Karpas-422 (cell line): ENCODE data around the gene PFN3. TPM values are rescaled to one million over a fixed set of nuclear protein-coding genes. Genes with fewer than 3 reads are reported as not detected.
A peak's percentile ranks its signal among the peaks of the same experiment; 100 is the strongest.

Experiments used
- DNase-seq: peaks from one replicate; pipeline ENCODE4 v3.0.0-alpha.2; 2015
- H2AFZ ChIP-seq: fragments of 200-600 bp; sonication (generic); 2 replicates; pipeline ENCODE4 v1.6.1; 2014; ENCODE audit warnings: antibody characterized with exemption, low read length, mixed read lengths
- H3K27ac ChIP-seq: fragments of 200-600 bp; sonication (generic); 2 replicates; pipeline ENCODE4 v1.5.1; 2014; ENCODE audit warnings: mild to moderate bottlenecking, low read length, moderate library complexity
- H3K27me3 ChIP-seq: fragments of 200-600 bp; sonication (generic); 2 replicates; pipeline ENCODE4 v1.6.1; 2014; ENCODE audit warnings: low read length, mixed read lengths
- H3K36me3 ChIP-seq: fragments of 200-600 bp; sonication (generic); 2 replicates; pipeline ENCODE4 v1.6.1; 2014; ENCODE audit warnings: low read length, mixed read lengths; ENCODE audit not compliant: insufficient read depth
- H3K4me1 ChIP-seq: fragments of 200-600 bp; sonication (generic); 2 replicates; pipeline ENCODE4 v1.6.1; 2014; ENCODE audit warnings: mild to moderate bottlenecking, low read length, mixed read lengths
- H3K4me2 ChIP-seq: fragments of 200-600 bp; sonication (generic); 2 replicates; pipeline ENCODE4 v1.6.1; 2014; ENCODE audit warnings: low read length, low read depth, mild to moderate bottlenecking; ENCODE audit not compliant: poor library complexity, severe bottlenecking
- H3K4me3 ChIP-seq: fragments of 200-600 bp; sonication (generic); 2 replicates; pipeline ENCODE4 v1.5.1; 2014; ENCODE audit warnings: mild to moderate bottlenecking, antibody characterized with exemption, low read length, mixed read lengths
- H3K79me2 ChIP-seq: fragments of 200-600 bp; sonication (generic); 2 replicates; pipeline ENCODE4 v1.6.1; 2014; ENCODE audit warnings: mild to moderate bottlenecking, low read length, mixed read lengths
- H3K9ac ChIP-seq: fragments of 200-600 bp; sonication (generic); 2 replicates; pipeline ENCODE4 v1.6.0; 2014; ENCODE audit warnings: low read length
- H3K9me2 ChIP-seq: fragments of 200-600 bp; sonication (generic), shearing (Covaris generic); replicated peaks from 2 replicates; pipeline ENCODE4 v1.6.0; 2014; ENCODE audit warnings: mild to moderate bottlenecking, low read length, moderate library complexity; ENCODE audit not compliant: insufficient read depth
- H3K9me3 ChIP-seq: fragments of 300-700, 200-600 bp; sonication (generic); 2 replicates; pipeline ENCODE4 v1.6.1; 2014; ENCODE audit warnings: low read length, mixed read lengths
- H4K20me1 ChIP-seq: fragments of 200-600 bp; sonication (generic); 2 replicates; pipeline ENCODE4 v1.6.1; 2014; ENCODE audit warnings: mild to moderate bottlenecking, antibody characterized with exemption, low read length, low read depth; ENCODE audit not compliant: insufficient read depth
- total RNA-seq: library from RNA; depleted of rRNA; stranded (reverse); fragments of >200 nt; shearing (Covaris generic); gene quantifications from 2 replicates; pipeline ENCODE4 v1.2.3, GENCODE V29; 2014; ENCODE audit warnings: low replicate concordance; rRNA removed

Gene PFN3
- total RNA-seq, 1 experiment from 2014 or later: not detected

DNA sequence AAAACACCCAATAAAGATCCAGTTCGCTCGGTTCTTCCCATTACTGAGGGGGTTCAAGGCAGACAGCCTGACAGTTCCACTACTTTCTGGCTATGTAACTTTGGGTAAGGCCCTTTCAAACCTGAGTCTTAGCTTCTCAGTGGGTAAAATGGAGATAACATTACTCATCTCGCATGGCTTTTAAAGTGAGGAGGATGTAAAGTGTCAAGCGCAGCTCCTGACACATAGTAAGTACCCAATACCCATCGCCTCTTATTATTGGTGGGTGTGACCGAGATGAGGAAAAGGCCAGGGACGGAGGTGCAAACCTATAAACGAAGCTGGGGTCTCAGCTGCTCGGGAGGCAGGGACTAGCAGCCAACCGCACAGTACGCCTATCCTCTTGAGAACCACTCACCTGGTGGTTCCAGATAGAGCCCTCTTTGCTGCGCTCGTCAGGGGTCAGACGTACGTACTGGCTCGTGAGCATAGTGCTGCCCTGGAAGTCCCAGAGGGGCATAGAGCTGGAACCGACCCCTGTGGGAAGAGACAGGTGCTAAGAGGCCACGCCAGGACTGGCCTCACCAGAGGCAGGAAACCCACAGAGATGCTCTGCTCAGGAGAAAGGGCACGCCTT lies 49.6 kb downstream of the PFN3 start:
- Histone ChIP-seq H4K20me1 (no peaks in the 10 kb centered on the region), H3K4me2 (peak overlapping the region; percentile 90), H3K36me3 (peaks cover 7% of the 10 kb centered on the region), H3K4me3 (peak overlapping the region; percentile 86), H3K9me3 (0 out of 2 replicates have a peak, but pooled peaks cover 3% of the 10 kb centered on the region), H3K9me2 (no peaks in the 10 kb centered on the region), H3K4me1 (peaks cover 25% of the 10 kb centered on the region), H2AFZ (no peak overlapping the region), H3K27ac (peak overlapping the region; percentile 87), H3K9ac (peak overlapping the region; percentile 88), H3K27me3 (no peaks in the 10 kb centered on the region), H3K79me2 (peaks cover 55% of the 10 kb centered on the region)
- DNase-seq: no peak

Other genes starting within 250 kb of the PFN3 start
- 11.4 and 30.2 TPM in 2 replicates for gene RAB24, start 96.9 kb downstream of the PFN3 start, total RNA-seq
- 112 and 189 TPM in 2 replicates for gene PRELID1, start 96.9 kb downstream of the PFN3 start, total RNA-seq
- 12.6 and 18.3 TPM in 2 replicates for gene MXD3, start 88.8 kb downstream of the PFN3 start, total RNA-seq
- gene LMAN2, start 49.0 kb downstream of the PFN3 start, total RNA-seq: 116 and 256 TPM in 2 replicates
- gene RGS14, start 42.7 kb downstream of the PFN3 start, total RNA-seq: 22.6 and 70.8 TPM in 2 replicates
- gene SLC34A1, start 16.2 kb downstream of the PFN3 start, total RNA-seq: not detected in 2 replicates
- 6.0 and 6.5 TPM in 2 replicates for gene F12, start 8.9 kb upstream of the PFN3 start, total RNA-seq
- gene GRK6, start 26.0 kb upstream of the PFN3 start, total RNA-seq: 45.5 and 79.1 TPM in 2 replicates
- gene PRR7, start 46.2 kb upstream of the PFN3 start, total RNA-seq: 26.8 and 59.4 TPM in 2 replicates
- gene DBN1, start 73.0 kb upstream of the PFN3 start, total RNA-seq: 29.1 and 72.7 TPM in 2 replicates
- gene PDLIM7, start 96.9 kb upstream of the PFN3 start, total RNA-seq: 53.6 and 138 TPM in 2 replicates
- gene DOK3, start 109.2 kb upstream of the PFN3 start, total RNA-seq: 138 and 188 TPM in 2 replicates
- gene DDX41, start 116.3 kb upstream of the PFN3 start, total RNA-seq: 104 and 195 TPM in 2 replicates
- gene FAM193B, start 153.9 kb upstream of the PFN3 start, total RNA-seq: 48.3 and 59.6 TPM in 2 replicates
- gene TMED9, start 191.5 kb upstream of the PFN3 start, total RNA-seq: 33.2 and 69.3 TPM in 2 replicates
- gene B4GALT7, start 199.5 kb upstream of the PFN3 start, total RNA-seq: 24.8 and 42.2 TPM in 2 replicates